GM19467 (cell line): ENCODE data around the gene RHOJ.

ENCODE experiments used
- ATAC-seq: cut with Tn5 transposase; IDR thresholded peaks from one replicate; pipeline ENCODE4 v1.9.1; 2021; ENCODE audit warnings: mild to moderate bottlenecking, moderate library complexity; ENCODE audit not compliant: unreplicated experiment

RHOJ gene

GRCh38 chr14:63205044-63205575 is 867 bp downstream of the RHOJ start:
- ATAC-seq = no peak

GRCh38 chr14:63205866-63206265 is 1.6 kb downstream of the RHOJ start:
- no peak for ATAC-seq

- no peak for ATAC-seq
These were observed 4.9 kb downstream of the RHOJ start for GRCh38 chr14:63209160-63209559.

GRCh38 chr14:63210812-63211211 is 6.6 kb downstream of the RHOJ start:
- ATAC-seq = no peak

GRCh38 chr14:63212209-63212608 is 8.0 kb downstream of the RHOJ start:
- ATAC-seq = no peak

GRCh38 chr14:63212776-63213500 is 8.7 kb downstream of the RHOJ start:
- ATAC-seq = no peak

- no peak for ATAC-seq
These were observed 10.4 kb downstream of the RHOJ start for GRCh38 chr14:63214417-63215196.

GRCh38 chr14:63220526-63220925 is 16.3 kb downstream of the RHOJ start:
- ATAC-seq = no peak

- no peak for ATAC-seq
These were observed 19.4 kb downstream of the RHOJ start for GRCh38 chr14:63223596-63223995.

GRCh38 chr14:63224196-63224595 is 20.0 kb downstream of the RHOJ start:
- no peak for ATAC-seq

GRCh38 chr14:63228217-63228616 is 24.0 kb downstream of the RHOJ start:
- no peak for ATAC-seq

GRCh38 chr14:63229330-63230059 is 25.3 kb downstream of the RHOJ start:
- ATAC-seq = no peak

- no peak for ATAC-seq
These were observed 27.5 kb downstream of the RHOJ start for GRCh38 chr14:63231766-63232165.

- ATAC-seq = no peak
These were observed 33.5 kb downstream of the RHOJ start for GRCh38 chr14:63237791-63238190.

GRCh38 chr14:63240221-63240620 is 36.0 kb downstream of the RHOJ start:
- ATAC-seq = no peak

- no peak for ATAC-seq
These were observed 36.9 kb downstream of the RHOJ start for GRCh38 chr14:63241096-63241495.

GRCh38 chr14:63243646-63244045 is 39.4 kb downstream of the RHOJ start:
- ATAC-seq = no peak

GRCh38 chr14:63245893-63246292 is 41.6 kb downstream of the RHOJ start:
- ATAC-seq = no peak

GRCh38 chr14:63248211-63248610 is 44.0 kb downstream of the RHOJ start:
- no peak for ATAC-seq

GRCh38 chr14:63249092-63249491 is 44.8 kb downstream of the RHOJ start:
- no peak for ATAC-seq

GRCh38 chr14:63257299-63257698 is 53.1 kb downstream of the RHOJ start:
- ATAC-seq = no peak
